ENCODE measurements around the gene QPRT. TPM values are rescaled to one million over a fixed set of nuclear protein-coding genes. Genes with fewer than 3 reads are reported as not detected.
"Not testable (repeated sequence)": the region's sequence is repeated elsewhere in the genome, so short reads cannot be mapped to it uniquely, and the experiment has no call there.

Gene QPRT
- total RNA-seq, 3 donors from 2014 or later, result 25.3 to 54.6 (median 25.4) TPM

GRCh38 chr16:29650771-29651170 lies 28.2 kb upstream of the QPRT start:
- TF ChIP-seq CTCF (IDR thresholded peaks at IDR 0.05), result no peak
- H3K9me3 ChIP-seq, result no peaks in the 10 kb centered on the region
- ATAC-seq, result no peak
- H3K36me3 ChIP-seq (ENCODE audit: low read depth), result no peaks in the 10 kb centered on the region
- no peak overlapping the region for H3K4me3 ChIP-seq
- intact Hi-C loops (cut with DNase I, micrococcal nuclease), result no loop called here
- DNase-seq, result no peak
- H3K4me1 ChIP-seq (ENCODE audit: low read depth), result no peaks in the 10 kb centered on the region

DNA sequence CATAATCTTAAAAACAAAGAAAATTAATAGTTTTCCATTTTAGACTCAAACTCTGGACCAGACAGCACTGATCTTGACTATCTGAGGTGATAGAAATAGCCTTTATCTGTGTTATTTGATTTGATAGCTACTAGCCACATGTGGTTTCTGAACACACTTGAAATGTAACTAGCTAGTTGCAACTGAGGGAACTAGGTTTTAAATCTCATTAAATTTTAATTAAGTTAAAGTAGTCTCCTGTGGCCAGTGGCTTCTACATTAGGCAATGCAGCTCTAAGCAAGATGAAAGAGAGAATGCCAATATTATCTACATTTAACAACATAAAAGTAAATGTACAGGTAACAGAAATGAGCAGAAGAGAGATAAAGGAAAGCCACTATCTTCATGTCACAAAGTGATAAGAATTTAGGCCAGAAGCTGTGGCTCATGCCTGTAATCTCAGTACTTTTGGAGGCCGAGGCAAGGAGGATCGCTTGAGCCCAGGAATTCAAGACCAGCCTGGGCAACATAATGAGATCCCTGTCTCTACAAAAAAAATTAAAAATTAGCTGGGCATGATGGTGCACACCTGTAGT lies 27.1 kb upstream of the QPRT start:
- DNase-seq, result no peak
- Histone ChIP-seq H3K9me3 (no peaks in the 10 kb centered on the region), H3K36me3 (ENCODE audit: low read depth) (no peaks in the 10 kb centered on the region), H3K4me3 (no peak overlapping the region), H3K4me1 (ENCODE audit: low read depth) (no peaks in the 10 kb centered on the region)
- intact Hi-C loops (cut with DNase I, micrococcal nuclease), result no loop called here
- no peak for TF ChIP-seq CTCF (IDR thresholded peaks at IDR 0.05)
- no peak for ATAC-seq

- Histone ChIP-seq H3K4me3 (no peak overlapping the region), H3K4me1 (ENCODE audit: low read depth) (no peaks in the 10 kb centered on the region), H3K36me3 (ENCODE audit: low read depth) (no peaks in the 10 kb centered on the region), H3K9me3 (no peaks in the 10 kb centered on the region)
- DNase-seq, result no peak
- no peak for ATAC-seq
- intact Hi-C loops (cut with DNase I, micrococcal nuclease), result no loop called here
- TF ChIP-seq CTCF (IDR thresholded peaks at IDR 0.05), result no peak
Measured at GRCh38 chr16:29653471-29653870, 25.5 kb upstream of the QPRT start.

GRCh38 chr16:29653890-29654289 lies 25.1 kb upstream of the QPRT start:
- H3K4me1 ChIP-seq (ENCODE audit: low read depth); H3K36me3 ChIP-seq (ENCODE audit: low read depth); DNase-seq; intact Hi-C loops (cut with DNase I, micrococcal nuclease); H3K4me3 ChIP-seq; H3K9me3 ChIP-seq; ATAC-seq: not testable (repeated sequence)

DNA sequence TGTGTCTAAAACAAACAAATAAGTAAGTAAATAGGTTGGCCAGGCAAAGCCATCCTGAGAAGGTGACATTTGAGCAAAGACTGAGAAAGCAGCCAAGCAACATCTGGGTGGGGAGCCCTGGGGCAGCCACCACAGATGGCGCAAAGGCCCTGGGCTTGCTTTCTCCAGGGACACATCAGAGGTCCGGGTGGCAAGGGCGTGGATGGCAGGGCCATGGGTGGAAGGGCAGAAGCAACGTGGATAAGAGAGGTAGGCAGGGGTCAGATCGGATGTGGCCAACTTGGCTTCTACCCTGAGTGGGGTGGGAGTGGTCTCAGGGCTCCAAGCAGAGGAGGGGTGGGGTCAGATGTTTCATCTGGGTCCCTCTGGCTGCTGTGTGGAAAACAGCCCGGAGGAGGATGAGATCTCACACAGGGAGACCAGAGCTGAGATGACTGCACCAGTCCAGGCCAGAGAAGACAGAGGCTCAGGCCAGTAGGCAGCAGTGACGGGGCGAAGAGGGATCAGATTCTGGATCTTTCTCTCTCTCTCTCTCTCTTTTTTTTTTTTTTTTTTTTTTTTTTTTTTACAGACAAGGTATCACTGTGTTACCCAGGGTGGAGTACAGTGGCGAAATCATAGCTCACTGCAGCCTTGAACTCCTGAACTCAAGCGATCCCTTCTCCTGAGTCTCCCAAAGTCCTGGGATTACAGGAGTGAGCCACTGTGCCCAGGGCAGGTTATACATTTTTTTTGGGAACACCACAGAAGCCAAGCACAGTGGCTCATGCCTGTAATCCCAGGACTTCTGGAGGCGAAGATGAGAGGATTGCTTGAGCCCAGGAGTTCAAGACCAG lies 22.1 kb upstream of the QPRT start:
- Histone ChIP-seq H3K36me3 (ENCODE audit: low read depth) (no peaks in the 10 kb centered on the region), H3K4me3 (no peak overlapping the region), H3K4me1 (ENCODE audit: low read depth) (no peaks in the 10 kb centered on the region), H3K9me3 (no peaks in the 10 kb centered on the region)
- DNase-seq, result no peak
- intact Hi-C loops (cut with DNase I, micrococcal nuclease), result no loop called here
- TF ChIP-seq CTCF (IDR thresholded peaks at IDR 0.05), result no peak
- ATAC-seq, result no peak

GRCh38 chr16:29658705-29659104 lies 20.3 kb upstream of the QPRT start:
- H3K4me1 ChIP-seq (ENCODE audit: low read depth), result no peaks in the 10 kb centered on the region
- no peak overlapping the region for H3K4me3 ChIP-seq
- no peaks in the 10 kb centered on the region for H3K9me3 ChIP-seq
- ATAC-seq (no peak), DNase-seq (no peak)
- intact Hi-C loops (cut with DNase I, micrococcal nuclease), result no loop called here
- TF ChIP-seq CTCF (IDR thresholded peaks at IDR 0.05), result no peak
- H3K36me3 ChIP-seq (ENCODE audit: low read depth), result no peaks in the 10 kb centered on the region
